Brain microvascular endothelial cell (primary cell): ENCODE data around the gene CAMTA1.

Experiments
- DNase-seq: peaks from one replicate; pipeline ENCODE4 v3.0.0-alpha.2; 2020
- H3K27ac ChIP-seq: fragments of 250-450 bp; sonication (Bioruptor Pico); 2 replicates; pipeline ENCODE4 v1.5.1; 2020; ENCODE audit warnings: mild to moderate bottlenecking, moderate library complexity
- H3K27me3 ChIP-seq: fragments of 250-450 bp; sonication (Bioruptor Pico); replicated peaks from 2 replicates; pipeline ENCODE4 v1.5.1; 2020; ENCODE audit warnings: mild to moderate bottlenecking
- H3K36me3 ChIP-seq: fragments of 250-450 bp; sonication (Bioruptor Pico); replicated peaks from 2 replicates; pipeline ENCODE4 v1.5.1; 2020; ENCODE audit warnings: mild to moderate bottlenecking
- H3K4me3 ChIP-seq: 2 replicates; pipeline ENCODE4 v1.5.1; 2011; ENCODE audit warnings: low read depth, mild to moderate bottlenecking, control low read depth, low read length, moderate library complexity
- CTCF ChIP-seq: IDR thresholded peaks from 2 replicates; pipeline ENCODE4 v1.5.1; 2011; ENCODE audit warnings: low read depth, mild to moderate bottlenecking, moderate library complexity, low read length, control low read depth, inconsistent platforms; ENCODE audit errors: missing control alignments
- in situ Hi-C: cut with HindIII; loops from 2 replicates; pipeline ENCODE4 v1.10.0; 2017; ENCODE audit warnings: low sequenced_read_pairs, low pct_ligation_motif_present

The CAMTA1 gene

GRCh38 chr1:7196036-7196911 lies 411.0 kb downstream of the CAMTA1 start:
- H3K4me3 ChIP-seq, result no peak overlapping the region
- H3K27me3 ChIP-seq, result no peaks in the 10 kb centered on the region
- TF ChIP-seq CTCF, result no peak
- in situ Hi-C loops, result no loop called here
- H3K36me3 ChIP-seq, result no peaks in the 10 kb centered on the region
- no peak for DNase-seq
- H3K27ac ChIP-seq, result no peak overlapping the region

GRCh38 chr1:7198664-7199063 lies 413.4 kb downstream of the CAMTA1 start:
- no peak for DNase-seq
- no peak overlapping the region for H3K4me3 ChIP-seq
- no peaks in the 10 kb centered on the region for H3K27me3 ChIP-seq
- TF ChIP-seq CTCF, result no peak
- in situ Hi-C loops, result no loop called here
- H3K36me3 ChIP-seq, result no peaks in the 10 kb centered on the region
- H3K27ac ChIP-seq, result no peak overlapping the region

- in situ Hi-C loops, result no loop called here
- TF ChIP-seq CTCF, result no peak
- H3K27ac ChIP-seq, result no peak overlapping the region
- H3K27me3 ChIP-seq, result no peaks in the 10 kb centered on the region
- H3K4me3 ChIP-seq, result no peak overlapping the region
- no peak for DNase-seq
- no peaks in the 10 kb centered on the region for H3K36me3 ChIP-seq
Observed at GRCh38 chr1:7199077-7199779, 414.0 kb downstream of the CAMTA1 start.

DNA sequence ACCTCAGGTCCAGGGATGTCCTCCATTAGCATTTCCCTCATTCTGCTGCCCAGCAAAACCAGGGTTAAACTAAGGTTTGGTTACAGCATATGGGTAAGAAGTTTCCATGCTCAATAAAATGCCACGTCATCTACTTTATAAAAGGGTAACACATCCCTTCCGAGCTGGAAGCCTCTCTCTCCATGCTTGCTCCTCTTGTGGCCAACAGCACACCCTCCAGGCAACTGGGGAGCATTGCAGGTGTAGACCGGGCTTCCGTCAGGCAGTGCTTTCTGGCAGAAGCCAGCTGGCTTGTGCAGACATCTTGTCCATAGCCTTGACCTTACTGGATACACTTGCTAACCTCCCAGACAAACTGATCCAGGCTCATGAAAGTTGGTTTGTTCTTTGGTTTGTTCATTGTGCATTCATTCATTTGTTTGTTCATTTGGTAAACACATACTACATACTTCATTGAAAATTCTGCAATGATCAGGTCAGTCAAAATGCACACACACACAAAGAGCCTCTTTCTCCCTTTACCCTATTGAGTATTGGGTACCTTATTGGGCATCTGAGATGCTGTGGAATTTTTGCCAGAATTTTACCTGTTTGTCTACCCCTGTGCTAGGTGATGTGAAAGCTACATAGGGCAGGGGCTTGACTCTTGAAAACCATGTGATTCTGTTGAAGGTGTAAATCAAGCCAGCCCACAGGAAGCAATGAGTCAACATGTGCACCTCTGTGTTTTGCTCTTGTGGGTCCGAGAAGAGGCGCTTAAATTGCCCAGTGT lies 422.8 kb downstream of the CAMTA1 start:
- H3K27me3 ChIP-seq, result no peaks in the 10 kb centered on the region
- DNase-seq, result peak; percentile 68
- TF ChIP-seq CTCF, result peak; percentile 90
- H3K36me3 ChIP-seq, result no peaks in the 10 kb centered on the region
- no peak overlapping the region for H3K4me3 ChIP-seq
- H3K27ac ChIP-seq, result no peak overlapping the region
- in situ Hi-C loops, result loop anchor here (25.0 kb wide), 1 partner anchor 496 kb away; the partner anchor contains the start of gene DNAJC11

DNA sequence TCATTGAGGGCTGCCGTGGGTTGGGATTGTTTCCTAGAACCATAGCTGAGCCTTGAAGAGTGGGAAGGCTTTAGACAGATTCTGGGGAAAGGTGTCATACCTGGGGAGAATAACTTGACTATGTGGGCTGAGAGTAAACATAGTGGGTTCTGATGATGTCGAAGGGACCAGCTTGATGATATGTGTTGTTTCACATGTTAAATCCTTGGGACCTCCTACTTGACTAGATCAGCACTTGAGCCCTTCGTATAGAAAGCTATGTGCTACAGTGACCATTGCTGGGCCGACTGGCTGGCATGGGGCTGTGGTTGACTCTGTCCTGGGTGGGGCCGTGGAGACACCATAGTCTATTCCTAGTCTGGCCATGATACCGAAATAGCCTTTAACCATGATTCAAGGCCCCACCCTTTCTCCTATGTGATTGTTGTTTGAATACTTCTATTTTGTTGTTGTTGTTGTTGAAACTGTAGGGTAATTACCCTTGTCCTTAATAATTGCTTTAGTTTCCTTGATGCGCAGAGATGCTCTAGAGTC lies 423.5 kb downstream of the CAMTA1 start:
- no peak for TF ChIP-seq CTCF
- in situ Hi-C loops, result loop anchor here (25.0 kb wide), 1 partner anchor 496 kb away; the partner anchor contains the start of gene DNAJC11
- H3K27ac ChIP-seq, result no peak overlapping the region

More for the DNA sequence above, 423.5 kb downstream of the CAMTA1 start:
- Histone ChIP-seq H3K4me3 (no peak overlapping the region), H3K27me3 (no peaks in the 10 kb centered on the region), H3K36me3 (no peaks in the 10 kb centered on the region)
- DNase-seq, result no peak
